PFSK-1 (cell line): Measurements from ENCODE around the gene PARD3B.

Source experiments
- FOXP2 ChIP-seq: optimal IDR thresholded peaks from 2 replicates; pipeline ENCODE3; 2011; ENCODE audit warnings: borderline replicate concordance, control low read depth, inconsistent platforms; ENCODE audit not compliant: insufficient read depth; ENCODE audit errors: extremely low read length, extremely low read depth
- POLR2AphosphoS5 ChIP-seq: IDR thresholded peaks from 2 replicates; pipeline ENCODE4 v1.6.1; 2012; ENCODE audit warnings: low read depth, mild to moderate bottlenecking, control low read depth, low read length, moderate library complexity
- REST ChIP-seq, 2 experiments: IDR thresholded peaks; 2 replicates each; pipeline versions ENCODE4 v1.6.1 to v1.8.0; 2011 to 2012; ENCODE audit warnings: low read depth in 2 of 2, low read length in 2 of 2, control low read depth in 1 of 2, inconsistent platforms in 1 of 2, mild to moderate bottlenecking in 1 of 2, moderate library complexity in 1 of 2; ENCODE audit not compliant: insufficient read depth in 1 of 2
- SIN3A ChIP-seq: IDR thresholded peaks from 2 replicates; pipeline ENCODE4 v1.6.1; 2012; ENCODE audit warnings: mild to moderate bottlenecking, low read length, moderate library complexity, borderline replicate concordance; ENCODE audit not compliant: insufficient read depth
- TAF1 ChIP-seq: IDR thresholded peaks from 2 replicates; pipeline ENCODE4 v1.6.1; 2012; ENCODE audit warnings: low read length, control low read depth, borderline replicate concordance; ENCODE audit not compliant: insufficient read depth

The PARD3B gene

GRCh38 chr2:205499006-205499405 lies 953.7 kb downstream of the PARD3B start:
- TF ChIP-seq FOXP2, result no peak
- no peak for TF ChIP-seq SIN3A
- no peak for TF ChIP-seq TAF1
- TF ChIP-seq POLR2AphosphoS5, result no peak
- no peak for TF ChIP-seq REST (IDR thresholded peaks at IDR 0.05; ENCODE audit: insufficient read depth in 1 of 2, low read depth in 2 of 2, low read length in 2 of 2)

- no peak for TF ChIP-seq REST (IDR thresholded peaks at IDR 0.05; ENCODE audit: insufficient read depth in 1 of 2, low read depth in 2 of 2, low read length in 2 of 2)
- TF ChIP-seq SIN3A, result no peak
- no peak for TF ChIP-seq FOXP2
- no peak for TF ChIP-seq POLR2AphosphoS5
Observed at GRCh38 chr2:205500065-205500464, 954.8 kb downstream of the PARD3B start.

DNA sequence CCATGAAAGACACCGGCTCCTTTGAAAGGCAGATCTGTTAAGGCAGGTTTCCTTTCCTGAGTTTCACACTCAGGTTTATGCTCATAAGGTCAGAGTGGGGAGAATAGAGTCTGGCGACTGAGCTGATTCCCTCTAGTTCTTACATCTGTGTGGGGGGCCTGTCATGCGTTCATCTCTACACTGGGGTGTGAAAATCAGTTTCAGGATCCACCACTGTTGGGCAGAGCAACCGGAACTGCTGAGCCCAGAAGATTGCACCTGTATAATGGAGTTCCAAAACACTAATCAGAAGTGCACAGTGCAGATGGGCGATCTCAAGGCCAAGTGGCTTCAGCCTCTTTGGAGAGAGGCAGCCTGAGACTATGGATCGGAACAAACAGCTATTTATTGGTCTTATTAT lies 955.7 kb downstream of the PARD3B start:
- TF ChIP-seq REST (IDR thresholded peaks at IDR 0.05; ENCODE audit: insufficient read depth in 1 of 2, low read depth in 2 of 2, low read length in 2 of 2) (no peak), SIN3A (no peak), TAF1 (no peak), FOXP2 (no peak), POLR2AphosphoS5 (no peak)

DNA sequence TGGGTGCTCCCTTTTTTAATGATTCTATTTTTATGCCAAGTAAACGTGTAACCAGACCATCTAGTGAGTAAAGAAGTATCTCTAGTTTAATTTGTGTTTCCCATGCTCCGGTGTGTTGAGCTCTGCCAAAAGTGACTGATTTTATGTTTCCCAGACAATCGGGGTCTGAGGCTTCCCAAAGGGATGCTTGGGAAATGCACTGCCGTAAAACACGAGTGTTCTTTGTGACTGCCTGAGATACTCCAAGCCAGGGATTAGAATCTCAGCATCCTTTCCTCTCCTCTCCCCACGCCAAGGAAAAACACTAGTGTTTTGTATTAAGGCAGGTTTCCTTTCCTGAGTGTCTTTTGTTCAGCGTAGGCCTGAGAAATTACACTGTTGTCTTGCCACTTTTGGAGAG lies 956.6 kb downstream of the PARD3B start:
- TF ChIP-seq REST (IDR thresholded peaks at IDR 0.05; ENCODE audit: insufficient read depth in 1 of 2, low read depth in 2 of 2, low read length in 2 of 2), result no peak
- TF ChIP-seq FOXP2, result no peak
- no peak for TF ChIP-seq POLR2AphosphoS5
- TF ChIP-seq TAF1, result no peak
- TF ChIP-seq SIN3A, result no peak

DNA sequence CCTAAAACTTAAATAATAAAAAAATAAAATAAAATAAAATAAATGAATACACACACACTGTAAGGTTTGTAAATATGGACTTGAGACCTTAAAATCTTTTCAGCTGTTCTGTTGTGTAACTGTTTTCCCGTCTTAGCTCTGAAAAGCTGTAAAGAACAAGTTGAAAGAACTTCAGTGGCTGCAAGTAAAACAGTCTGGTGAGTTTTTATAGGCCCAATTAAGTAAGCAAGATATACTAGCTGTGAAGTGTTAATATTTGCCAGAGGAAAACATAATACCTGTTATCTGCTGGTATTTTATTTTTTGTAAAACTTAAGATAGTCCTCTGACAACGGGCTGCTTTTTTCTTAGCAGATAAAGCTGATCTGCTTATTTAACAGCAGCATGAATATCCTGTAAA lies 960.1 kb downstream of the PARD3B start:
- no peak for TF ChIP-seq REST (IDR thresholded peaks at IDR 0.05; ENCODE audit: insufficient read depth in 1 of 2, low read depth in 2 of 2, low read length in 2 of 2)
- TF ChIP-seq SIN3A, result no peak
- TF ChIP-seq TAF1, result no peak
- no peak for TF ChIP-seq FOXP2
- TF ChIP-seq POLR2AphosphoS5, result no peak
